DMS153 (cell line): ENCODE data around the gene CHAF1A.

Experiments
- DNase-seq: peaks from one replicate; lab custom pipeline; 2025; lab: John Stamatoyannopoulos, UW

Gene CHAF1A

GRCh38 chr19:4441994-4442818 lies 39.8 kb downstream of the CHAF1A start:
- no peak for DNase-seq

GRCh38 chr19:4442819-4443146 lies 40.3 kb downstream of the CHAF1A start:
- no peak for DNase-seq

- no peak for DNase-seq
These were observed 40.7 kb downstream of the CHAF1A start for GRCh38 chr19:4443188-4443587.

GRCh38 chr19:4443966-4444764 lies 41.7 kb downstream of the CHAF1A start:
- no peak for DNase-seq

- DNase-seq: no peak
These were observed 42.6 kb downstream of the CHAF1A start for GRCh38 chr19:4444765-4445741.

GRCh38 chr19:4445963-4446703 lies 43.7 kb downstream of the CHAF1A start:
- DNase-seq: no peak

GRCh38 chr19:4446704-4447200 lies 44.3 kb downstream of the CHAF1A start:
- no peak for DNase-seq

GRCh38 chr19:4447327-4448146 lies 45.1 kb downstream of the CHAF1A start:
- DNase-seq: no peak

- DNase-seq: no peak
These were observed 45.9 kb downstream of the CHAF1A start for GRCh38 chr19:4448147-4448985.

GRCh38 chr19:4449022-4449638 lies 46.7 kb downstream of the CHAF1A start:
- no peak for DNase-seq

GRCh38 chr19:4449639-4450028 lies 47.2 kb downstream of the CHAF1A start:
- no peak for DNase-seq

- no peak for DNase-seq
These were observed 50.0 kb downstream of the CHAF1A start for GRCh38 chr19:4452230-4452990.

- no peak for DNase-seq
These were observed 51.1 kb downstream of the CHAF1A start for GRCh38 chr19:4453232-4454179.

- no peak for DNase-seq
These were observed 52.6 kb downstream of the CHAF1A start for GRCh38 chr19:4454747-4455718.

GRCh38 chr19:4455719-4456475 lies 53.5 kb downstream of the CHAF1A start:
- no peak for DNase-seq
